SK-N-SH (cell line): ENCODE measurements around the gene SMAD4.
"Not testable (repeated sequence)": the region's sequence is repeated elsewhere in the genome, so short reads cannot be mapped to it uniquely, and the experiment has no call there.

Experiments
- CHD2 ChIP-seq: fragments of 150-350 bp; IDR thresholded peaks from 2 replicates; pipeline ENCODE4 v1.6.1; 2018; ENCODE audit warnings: low read length; ENCODE audit not compliant: partially characterized antibody
- EP300 ChIP-seq, 2 experiments: IDR thresholded peaks; 2 replicates each; pipeline versions ENCODE4 v1.4.0 to v1.6.1; 2012; ENCODE audit warnings: borderline replicate concordance in 1 of 2, low read depth in 1 of 2, low read length in 1 of 2
- FOXM1 ChIP-seq: IDR thresholded peaks from 2 replicates; pipeline ENCODE4 v1.4.0; 2012; ENCODE audit warnings: low read depth, mild to moderate bottlenecking
- MEF2A ChIP-seq: IDR thresholded peaks from 2 replicates; pipeline ENCODE4 v1.4.0; 2012; ENCODE audit warnings: low read depth, borderline replicate concordance
- MXI1 ChIP-seq: IDR thresholded peaks from 2 replicates; pipeline ENCODE4 v1.6.1; 2012; ENCODE audit warnings: mild to moderate bottlenecking, low read depth, low read length, improper control_type of control experiment
- NRF1 ChIP-seq: IDR thresholded peaks from 2 replicates; pipeline ENCODE4 v1.6.1; 2012; ENCODE audit warnings: low read depth, mild to moderate bottlenecking, low read length
- POLR2AphosphoS5 ChIP-seq: IDR thresholded peaks from 2 replicates; pipeline ENCODE4 v1.6.1; 2012; ENCODE audit warnings: low read depth, low read length
- RAD21 ChIP-seq: IDR thresholded peaks from 2 replicates; pipeline ENCODE4 v1.6.1; 2012; ENCODE audit warnings: mild to moderate bottlenecking, low read length
- SIN3A ChIP-seq: IDR thresholded peaks from 2 replicates; pipeline ENCODE4 v1.6.1; 2012; ENCODE audit warnings: low read depth, mild to moderate bottlenecking, low read length, moderate library complexity, borderline replicate concordance
- TF ChIP-seq, protein P1 (sequence below): IDR thresholded peaks from 2 replicates; pipeline ENCODE4 v1.4.0; 2012; ENCODE audit warnings: low read depth, borderline replicate concordance
- TF ChIP-seq, protein P2 (sequence below): IDR thresholded peaks from 2 replicates; pipeline ENCODE4; 2012
- TF ChIP-seq, protein P3 (sequence below): fragments of 200-600 bp; sonication (generic); IDR thresholded peaks from 2 replicates; pipeline ENCODE4 v1.6.1; 2017; ENCODE audit warnings: antibody characterized with exemption, mild to moderate bottlenecking, moderate library complexity

DNA sequence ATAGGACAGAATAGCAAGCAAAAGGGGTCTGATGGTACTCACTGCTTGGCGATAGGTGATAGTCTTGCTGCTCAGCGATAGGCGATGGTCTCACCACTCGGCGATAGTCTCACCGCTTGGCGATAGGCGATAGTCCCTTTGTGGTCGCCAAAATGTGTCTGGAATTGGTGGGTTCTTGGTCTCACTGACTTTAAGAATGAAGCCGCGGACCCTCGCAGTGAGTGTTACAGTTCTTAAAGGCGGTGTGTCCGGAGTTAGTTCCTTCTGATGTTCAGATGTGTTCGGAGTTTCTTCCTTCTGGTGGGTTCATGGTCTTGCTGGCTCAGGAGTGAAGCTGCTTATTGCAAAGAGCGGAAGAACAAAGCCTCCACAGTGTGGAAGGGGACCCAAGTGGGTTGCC, 90.0 kb downstream of the SMAD4 start:
- not testable (repeated sequence) for TF ChIP-seq RAD21; SIN3A; NRF1; MEF2A; MXI1; CHD2; FOXM1; EP300 (IDR thresholded peaks at IDR 0.05; ENCODE audit: borderline replicate concordance in 1 of 2, low read depth in 1 of 2, low read length in 1 of 2); POLR2AphosphoS5
- TF ChIP-seq, protein P1, sequence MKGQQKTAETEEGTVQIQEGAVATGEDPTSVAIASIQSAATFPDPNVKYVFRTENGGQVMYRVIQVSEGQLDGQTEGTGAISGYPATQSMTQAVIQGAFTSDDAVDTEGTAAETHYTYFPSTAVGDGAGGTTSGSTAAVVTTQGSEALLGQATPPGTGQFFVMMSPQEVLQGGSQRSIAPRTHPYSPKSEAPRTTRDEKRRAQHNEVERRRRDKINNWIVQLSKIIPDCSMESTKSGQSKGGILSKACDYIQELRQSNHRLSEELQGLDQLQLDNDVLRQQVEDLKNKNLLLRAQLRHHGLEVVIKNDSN, result not testable (repeated sequence)
- TF ChIP-seq, protein P2, sequence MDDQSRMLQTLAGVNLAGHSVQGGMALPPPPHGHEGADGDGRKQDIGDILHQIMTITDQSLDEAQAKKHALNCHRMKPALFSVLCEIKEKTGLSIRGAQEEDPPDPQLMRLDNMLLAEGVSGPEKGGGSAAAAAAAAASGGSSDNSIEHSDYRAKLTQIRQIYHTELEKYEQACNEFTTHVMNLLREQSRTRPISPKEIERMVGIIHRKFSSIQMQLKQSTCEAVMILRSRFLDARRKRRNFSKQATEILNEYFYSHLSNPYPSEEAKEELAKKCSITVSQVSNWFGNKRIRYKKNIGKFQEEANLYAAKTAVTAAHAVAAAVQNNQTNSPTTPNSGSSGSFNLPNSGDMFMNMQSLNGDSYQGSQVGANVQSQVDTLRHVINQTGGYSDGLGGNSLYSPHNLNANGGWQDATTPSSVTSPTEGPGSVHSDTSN, result not testable (repeated sequence)
- TF ChIP-seq, protein P3, sequence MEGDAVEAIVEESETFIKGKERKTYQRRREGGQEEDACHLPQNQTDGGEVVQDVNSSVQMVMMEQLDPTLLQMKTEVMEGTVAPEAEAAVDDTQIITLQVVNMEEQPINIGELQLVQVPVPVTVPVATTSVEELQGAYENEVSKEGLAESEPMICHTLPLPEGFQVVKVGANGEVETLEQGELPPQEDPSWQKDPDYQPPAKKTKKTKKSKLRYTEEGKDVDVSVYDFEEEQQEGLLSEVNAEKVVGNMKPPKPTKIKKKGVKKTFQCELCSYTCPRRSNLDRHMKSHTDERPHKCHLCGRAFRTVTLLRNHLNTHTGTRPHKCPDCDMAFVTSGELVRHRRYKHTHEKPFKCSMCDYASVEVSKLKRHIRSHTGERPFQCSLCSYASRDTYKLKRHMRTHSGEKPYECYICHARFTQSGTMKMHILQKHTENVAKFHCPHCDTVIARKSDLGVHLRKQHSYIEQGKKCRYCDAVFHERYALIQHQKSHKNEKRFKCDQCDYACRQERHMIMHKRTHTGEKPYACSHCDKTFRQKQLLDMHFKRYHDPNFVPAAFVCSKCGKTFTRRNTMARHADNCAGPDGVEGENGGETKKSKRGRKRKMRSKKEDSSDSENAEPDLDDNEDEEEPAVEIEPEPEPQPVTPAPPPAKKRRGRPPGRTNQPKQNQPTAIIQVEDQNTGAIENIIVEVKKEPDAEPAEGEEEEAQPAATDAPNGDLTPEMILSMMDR, result not testable (repeated sequence)
